Measurements from ENCODE around the gene TBC1D5.

The TBC1D5 gene

GRCh38 chr3:17585394-17586325, 156.8 kb downstream of the TBC1D5 start:
- Histone ChIP-seq H2AFZ (ENCODE audit: low read depth) (no peak overlapping the region), H3K27ac (no peak overlapping the region), H3K27me3 (ENCODE audit: insufficient read depth, low read depth) (no peaks in the 10 kb centered on the region), H3K79me2 (ENCODE audit: insufficient read depth, low read depth) (no peaks in the 10 kb centered on the region), H3K4me2 (no peak overlapping the region), H3K4me3 (IDR thresholded peaks at IDR 0.05; ENCODE audit: insufficient read depth, low read depth, low read length) (no peak overlapping the region), H3K4me1 (ENCODE audit: low read depth, poor library complexity, severe bottlenecking) (no peaks in the 10 kb centered on the region), H3K9ac (no peak overlapping the region), H4K20me1 (ENCODE audit: insufficient read depth) (no peaks in the 10 kb centered on the region), H3K36me3 (ENCODE audit: insufficient read depth) (no peaks in the 10 kb centered on the region)
- TF ChIP-seq, protein P1, sequence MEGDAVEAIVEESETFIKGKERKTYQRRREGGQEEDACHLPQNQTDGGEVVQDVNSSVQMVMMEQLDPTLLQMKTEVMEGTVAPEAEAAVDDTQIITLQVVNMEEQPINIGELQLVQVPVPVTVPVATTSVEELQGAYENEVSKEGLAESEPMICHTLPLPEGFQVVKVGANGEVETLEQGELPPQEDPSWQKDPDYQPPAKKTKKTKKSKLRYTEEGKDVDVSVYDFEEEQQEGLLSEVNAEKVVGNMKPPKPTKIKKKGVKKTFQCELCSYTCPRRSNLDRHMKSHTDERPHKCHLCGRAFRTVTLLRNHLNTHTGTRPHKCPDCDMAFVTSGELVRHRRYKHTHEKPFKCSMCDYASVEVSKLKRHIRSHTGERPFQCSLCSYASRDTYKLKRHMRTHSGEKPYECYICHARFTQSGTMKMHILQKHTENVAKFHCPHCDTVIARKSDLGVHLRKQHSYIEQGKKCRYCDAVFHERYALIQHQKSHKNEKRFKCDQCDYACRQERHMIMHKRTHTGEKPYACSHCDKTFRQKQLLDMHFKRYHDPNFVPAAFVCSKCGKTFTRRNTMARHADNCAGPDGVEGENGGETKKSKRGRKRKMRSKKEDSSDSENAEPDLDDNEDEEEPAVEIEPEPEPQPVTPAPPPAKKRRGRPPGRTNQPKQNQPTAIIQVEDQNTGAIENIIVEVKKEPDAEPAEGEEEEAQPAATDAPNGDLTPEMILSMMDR (conservative IDR thresholded peaks at IDR 0.05; ENCODE audit: low read depth, low read length): no peak

DNA sequence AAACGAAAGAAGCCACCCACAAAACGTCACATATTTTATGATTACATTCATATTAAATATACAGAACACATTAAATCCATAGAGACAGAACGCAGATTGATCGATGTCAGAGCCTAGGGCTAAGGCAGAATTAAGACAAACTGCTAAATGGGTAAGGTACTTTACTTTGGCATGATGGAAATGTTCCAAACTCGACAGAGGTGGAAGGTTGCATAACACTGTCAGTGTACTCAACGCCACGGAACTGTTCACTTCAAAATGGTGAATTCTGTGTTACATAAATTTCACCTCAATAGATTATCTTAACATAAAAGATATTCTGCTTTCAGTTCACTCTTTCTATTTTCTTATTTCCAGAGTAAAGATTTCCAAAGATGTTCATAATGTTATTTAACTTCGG, 158.4 kb downstream of the TBC1D5 start:
- Histone ChIP-seq H3K4me3 (IDR thresholded peaks at IDR 0.05; ENCODE audit: insufficient read depth, low read depth, low read length) (no peak overlapping the region), H3K4me1 (ENCODE audit: low read depth, poor library complexity, severe bottlenecking) (peaks cover 13% of the 10 kb centered on the region), H3K4me2 (no peak overlapping the region), H3K9ac (no peak overlapping the region), H4K20me1 (ENCODE audit: insufficient read depth) (no peaks in the 10 kb centered on the region), H3K36me3 (ENCODE audit: insufficient read depth) (no peaks in the 10 kb centered on the region), H3K27ac (no peak overlapping the region), H2AFZ (ENCODE audit: low read depth) (no peak overlapping the region), H3K79me2 (ENCODE audit: insufficient read depth, low read depth) (no peaks in the 10 kb centered on the region), H3K27me3 (ENCODE audit: insufficient read depth, low read depth) (no peaks in the 10 kb centered on the region)
- TF ChIP-seq, protein P1 (conservative IDR thresholded peaks at IDR 0.05; ENCODE audit: low read depth, low read length): no peak

DNA sequence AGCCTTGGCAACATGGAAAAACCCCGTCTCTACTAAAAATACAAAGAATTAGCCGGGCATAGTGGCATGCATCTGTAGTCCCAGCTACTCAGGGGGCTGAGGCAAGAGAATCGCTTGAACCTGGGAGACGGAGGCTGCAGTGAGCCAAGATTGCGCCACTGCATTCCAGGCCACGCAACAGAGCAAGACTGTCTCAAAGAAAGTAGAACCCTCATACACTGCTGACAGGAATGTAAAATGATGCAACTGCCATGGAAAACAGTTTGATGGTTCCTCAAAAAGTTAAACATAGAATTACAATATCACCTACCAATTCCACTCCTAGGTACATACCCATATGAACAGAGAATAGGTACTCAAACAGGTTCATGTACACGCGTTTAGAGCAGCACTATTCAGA, 158.9 kb downstream of the TBC1D5 start:
- Histone ChIP-seq H2AFZ (ENCODE audit: low read depth) (no peak overlapping the region), H3K4me2 (no peak overlapping the region), H3K27me3 (ENCODE audit: insufficient read depth, low read depth) (no peaks in the 10 kb centered on the region), H4K20me1 (ENCODE audit: insufficient read depth) (no peaks in the 10 kb centered on the region), H3K27ac (no peak overlapping the region), H3K36me3 (ENCODE audit: insufficient read depth) (no peaks in the 10 kb centered on the region), H3K4me3 (IDR thresholded peaks at IDR 0.05; ENCODE audit: insufficient read depth, low read depth, low read length) (no peak overlapping the region), H3K9ac (no peak overlapping the region), H3K4me1 (ENCODE audit: low read depth, poor library complexity, severe bottlenecking) (peaks cover 18% of the 10 kb centered on the region), H3K79me2 (ENCODE audit: insufficient read depth, low read depth) (no peaks in the 10 kb centered on the region)
- TF ChIP-seq, protein P1 (conservative IDR thresholded peaks at IDR 0.05; ENCODE audit: low read depth, low read length): no peak

- Histone ChIP-seq H3K36me3 (ENCODE audit: insufficient read depth) (no peaks in the 10 kb centered on the region), H3K27ac (no peak overlapping the region), H3K4me2 (no peak overlapping the region), H4K20me1 (ENCODE audit: insufficient read depth) (no peaks in the 10 kb centered on the region), H3K4me3 (IDR thresholded peaks at IDR 0.05; ENCODE audit: insufficient read depth, low read depth, low read length) (no peak overlapping the region), H3K79me2 (ENCODE audit: insufficient read depth, low read depth) (no peaks in the 10 kb centered on the region), H3K4me1 (ENCODE audit: low read depth, poor library complexity, severe bottlenecking) (peaks cover 19% of the 10 kb centered on the region), H2AFZ (ENCODE audit: low read depth) (no peak overlapping the region), H3K9ac (no peak overlapping the region), H3K27me3 (ENCODE audit: insufficient read depth, low read depth) (no peaks in the 10 kb centered on the region)
- TF ChIP-seq, protein P1 (conservative IDR thresholded peaks at IDR 0.05; ENCODE audit: low read depth, low read length): no peak
These were observed 160.9 kb downstream of the TBC1D5 start for GRCh38 chr3:17581421-17582080.
